GM23248 (cell line): ENCODE measurements around the gene TMPRSS3.

Experiments
- EZH2 ChIP-seq: fragments of 200-600 bp; sonication (generic); IDR thresholded peaks from 2 replicates; pipeline ENCODE4 v1.6.1; 2018; ENCODE audit warnings: antibody characterized with exemption, mild to moderate bottlenecking; ENCODE audit not compliant: insufficient read depth, poor library complexity, severe bottlenecking
- EZH2phosphoT487 ChIP-seq: fragments of 200-600 bp; sonication (generic); IDR thresholded peaks from 2 replicates; pipeline ENCODE4 v1.6.1; 2018; ENCODE audit warnings: antibody characterized with exemption, moderate library complexity, mild to moderate bottlenecking, low read depth; ENCODE audit not compliant: insufficient read depth

- TF ChIP-seq EZH2 (no peak), EZH2phosphoT487 (no peak)
Observed at GRCh38 chr21:42378418-42378817, 17.4 kb downstream of the TMPRSS3 start.
